Measurements from ENCODE around the gene ZNF22.

DNA sequence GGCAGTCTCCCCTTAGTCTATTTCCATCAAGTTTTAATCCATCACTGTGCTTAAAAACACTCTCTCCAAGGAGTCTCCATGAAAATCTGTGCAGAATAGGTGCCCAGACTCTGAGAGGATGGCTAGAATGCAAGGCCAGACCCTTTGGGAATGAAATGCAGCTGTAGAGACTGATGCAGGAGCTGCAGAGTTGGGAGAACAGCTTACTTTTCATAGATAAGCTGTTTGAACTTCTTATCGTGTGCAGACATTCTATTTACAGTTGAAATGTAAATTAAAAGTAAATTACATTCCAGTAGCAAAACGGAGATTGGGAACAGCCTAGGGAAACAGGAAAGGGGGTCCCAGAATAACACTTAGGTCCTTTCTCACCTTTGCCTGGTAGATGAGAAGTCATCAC lies 14.9 kb downstream of the ZNF22 start:
- TF ChIP-seq, protein P1, sequence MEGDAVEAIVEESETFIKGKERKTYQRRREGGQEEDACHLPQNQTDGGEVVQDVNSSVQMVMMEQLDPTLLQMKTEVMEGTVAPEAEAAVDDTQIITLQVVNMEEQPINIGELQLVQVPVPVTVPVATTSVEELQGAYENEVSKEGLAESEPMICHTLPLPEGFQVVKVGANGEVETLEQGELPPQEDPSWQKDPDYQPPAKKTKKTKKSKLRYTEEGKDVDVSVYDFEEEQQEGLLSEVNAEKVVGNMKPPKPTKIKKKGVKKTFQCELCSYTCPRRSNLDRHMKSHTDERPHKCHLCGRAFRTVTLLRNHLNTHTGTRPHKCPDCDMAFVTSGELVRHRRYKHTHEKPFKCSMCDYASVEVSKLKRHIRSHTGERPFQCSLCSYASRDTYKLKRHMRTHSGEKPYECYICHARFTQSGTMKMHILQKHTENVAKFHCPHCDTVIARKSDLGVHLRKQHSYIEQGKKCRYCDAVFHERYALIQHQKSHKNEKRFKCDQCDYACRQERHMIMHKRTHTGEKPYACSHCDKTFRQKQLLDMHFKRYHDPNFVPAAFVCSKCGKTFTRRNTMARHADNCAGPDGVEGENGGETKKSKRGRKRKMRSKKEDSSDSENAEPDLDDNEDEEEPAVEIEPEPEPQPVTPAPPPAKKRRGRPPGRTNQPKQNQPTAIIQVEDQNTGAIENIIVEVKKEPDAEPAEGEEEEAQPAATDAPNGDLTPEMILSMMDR (conservative IDR thresholded peaks at IDR 0.05 in 1 of 2, IDR thresholded peaks at IDR 0.05 in 1 of 2; ENCODE audit: extremely low read depth in 1 of 2, insufficient read depth in 1 of 2, low read depth in 1 of 2, low read length in 2 of 2), result no peak
- TF ChIP-seq EZH2 (IDR thresholded peaks at IDR 0.05; ENCODE audit: borderline replicate concordance, low read length), result no peak
